K562 (cell line): ENCODE measurements around the gene GALNS. TPM values are rescaled to one million over a fixed set of nuclear protein-coding genes. Genes with fewer than 3 reads are reported as not detected.

Experiments used
- ARNT ChIP-seq, 2 experiments: fragments of 450-650 bp; IDR thresholded peaks; 2 replicates each; pipeline ENCODE4 v1.6.1; 2016; ENCODE audit warnings: mild to moderate bottlenecking in 1 of 2
- BDP1 ChIP-seq: IDR thresholded peaks from 3 replicates; pipeline ENCODE4 v1.6.1; 2011; ENCODE audit not compliant: insufficient read length, insufficient read depth
- BRCA1 ChIP-seq, 2 experiments: fragments of 450-650 bp in 1 of 2; sonication (generic) in 1 of 2; formaldehyde crosslinking in 1 of 2; IDR thresholded peaks; 2 replicates each; pipeline versions ENCODE4 v1.5.0 to v1.6.1; 2017 to 2020; ENCODE audit warnings: mild to moderate bottlenecking in 1 of 2, missing genetic modification reagents in 1 of 2
- CBX2 ChIP-seq: fragments of 200-600 bp; sonication (generic); IDR thresholded peaks from one replicate; pipeline ENCODE4 v1.6.1; 2012; ENCODE audit warnings: mild to moderate bottlenecking, low read length, inconsistent platforms; ENCODE audit not compliant: insufficient read depth, poor library complexity, severe bottlenecking
- CBX8 ChIP-seq: fragments of 200-600 bp; sonication (generic); IDR thresholded peaks from 2 replicates; pipeline ENCODE4 v1.6.1; 2012; ENCODE audit warnings: borderline replicate concordance, mixed run types, low read depth, mild to moderate bottlenecking, moderate library complexity, mixed read lengths, low read length, control low read depth, inconsistent platforms; ENCODE audit not compliant: poor library complexity, severe bottlenecking; ENCODE audit errors: extremely low read depth
- CEBPB ChIP-seq: fragments of 450-650 bp; IDR thresholded peaks from 2 replicates; pipeline ENCODE4 v1.6.1; 2016; ENCODE audit warnings: missing genetic modification characterization, missing compliant biosample characterization
- ETV1 ChIP-seq: fragments of 450-650 bp; conservative IDR thresholded peaks from 2 replicates; pipeline ENCODE4 v1.6.1; 2016; ENCODE audit warnings: missing genetic modification characterization, control low read depth, low read depth, missing compliant biosample characterization
- ETV5 ChIP-seq: sonication (generic); formaldehyde crosslinking; IDR thresholded peaks from 2 replicates; pipeline ENCODE4 v1.4.0; 2020; ENCODE audit warnings: low read depth, mild to moderate bottlenecking, missing genetic modification reagents
- GTF2E2 ChIP-seq: fragments of 200-800 bp; sonication (Bioruptor generic); IDR thresholded peaks from 2 replicates; pipeline ENCODE4 v1.6.1; 2016; ENCODE audit warnings: missing genetic modification characterization, missing compliant biosample characterization
- HLTF ChIP-seq: fragments of 450-650 bp; IDR thresholded peaks from 2 replicates; pipeline ENCODE4 v1.6.1; 2016
- NR2C2 ChIP-seq, 2 experiments: fragments of 200-800 bp in 1 of 2; sonication (Bioruptor generic) in 1 of 2; sonication (generic) in 1 of 2; formaldehyde crosslinking in 1 of 2; IDR thresholded peaks; 2 replicates each; pipeline versions ENCODE4 v1.6.1 to v1.8.0; 2016 to 2022; ENCODE audit warnings: mild to moderate bottlenecking in 1 of 2, missing compliant biosample characterization in 1 of 2, missing genetic modification characterization in 1 of 2, missing genetic modification reagents in 1 of 2
- POLR3G ChIP-seq: IDR thresholded peaks from 2 replicates; pipeline ENCODE4 v1.6.1; 2011; ENCODE audit not compliant: insufficient read length, insufficient replicate concordance; ENCODE audit errors: extremely low read depth
- PTTG1 ChIP-seq: fragments of 450-650 bp; IDR thresholded peaks from 2 replicates; pipeline ENCODE4 v1.6.1; 2016; ENCODE audit warnings: low read depth, mild to moderate bottlenecking, missing genetic modification characterization, missing compliant biosample characterization
- SIRT6 ChIP-seq: IDR thresholded peaks from one replicate; pipeline ENCODE4 v1.6.1; 2012; ENCODE audit warnings: low read depth, mild to moderate bottlenecking, control low read depth, inconsistent platforms, low read length, moderate library complexity
- SRSF3 ChIP-seq: fragments of 200-400 bp; formaldehyde crosslinking; IDR thresholded peaks from 2 replicates; pipeline ENCODE4 v1.6.1; 2016; ENCODE audit warnings: mild to moderate bottlenecking, low read length, moderate library complexity; ENCODE audit not compliant: insufficient read depth
- XRCC4 ChIP-seq: IDR thresholded peaks from one replicate; pipeline ENCODE4 v1.6.1; 2011; ENCODE audit not compliant: insufficient read depth, insufficient read length; ENCODE audit errors: extremely low read depth
- ZBTB8A ChIP-seq: fragments of 450-650 bp; IDR thresholded peaks from 2 replicates; pipeline ENCODE4 v1.6.1; 2018; ENCODE audit warnings: mild to moderate bottlenecking, moderate library complexity; ENCODE audit not compliant: partially characterized antibody
- ZNF121 ChIP-seq: sonication (generic); formaldehyde crosslinking; conservative IDR thresholded peaks from 2 replicates; pipeline ENCODE4 v1.8.0; 2022; ENCODE audit warnings: missing genetic modification reagents
- ZNF316 ChIP-seq: fragments of 450-650 bp; IDR thresholded peaks from 2 replicates; pipeline ENCODE4 v1.6.1; 2016
- ZNF436 ChIP-seq: fragments of 250-450, 450-650 bp; sonication (Bioruptor Pico); formaldehyde crosslinking; IDR thresholded peaks from 2 replicates; pipeline ENCODE4 v1.7.0; 2020; ENCODE audit warnings: mild to moderate bottlenecking
- ZNF696 ChIP-seq: fragments of 250-450 bp; sonication (Bioruptor Pico); conservative IDR thresholded peaks from 2 replicates; pipeline ENCODE4 v1.4.0; 2020; ENCODE audit warnings: mild to moderate bottlenecking, moderate library complexity
- ZNF764 ChIP-seq: fragments of 250-450 bp; sonication (Bioruptor Pico); IDR thresholded peaks from 2 replicates; pipeline ENCODE4 v1.4.0; 2020; ENCODE audit warnings: low read depth, mild to moderate bottlenecking, moderate library complexity
- polyA plus RNA-seq, 8 experiments: library from polyadenylated mRNA; depleted of rRNA in 4 of 8; stranded (reverse) in 5 of 8; unstranded in 3 of 8; fragments of >200 nt; fragmentation: Nextera tagmentation in 2 of 8; fragmentation: Illumina TruSeq in 1 of 8; extraction: Ambion mirVana in 2 of 8; extraction: Trizol in 1 of 8; gene quantifications; 2 replicates each; pipeline versions ENCODE4 v1.2.1 to v1.2.3, GENCODE V29; 2011 to 2014; ENCODE audit warnings: inconsistent platforms in 1 of 8, missing spikeins in 1 of 8
- total RNA-seq, 7 experiments: library from RNA; depleted of rRNA in 6 of 7; stranded (reverse); fragments of >200 nt in 6 of 7; fragmentation: Illumina TruSeq in 2 of 7; extraction: Trizol in 2 of 7; gene quantifications; 2 replicates each; pipeline versions ENCODE4 v1.2.1 to v1.2.3, GENCODE V29; 2011 to 2021; ENCODE audit warnings: low replicate concordance in 1 of 7
- TF ChIP-seq, protein P1 (sequence below): sonication (generic); formaldehyde crosslinking; IDR thresholded peaks from 2 replicates; pipeline ENCODE4 v1.8.1; 2022; ENCODE audit warnings: missing genetic modification reagents
- TF ChIP-seq, protein P2 (sequence below): sonication (generic); formaldehyde crosslinking; IDR thresholded peaks from 2 replicates; pipeline ENCODE4 v1.8.0; 2022; ENCODE audit warnings: mild to moderate bottlenecking, missing genetic modification reagents
- TF ChIP-seq, protein P3 (sequence below), 2 experiments: fragments of 450-650 bp; conservative IDR thresholded peaks; 2 replicates each; pipeline ENCODE4 v1.6.1; 2017; ENCODE audit warnings: mild to moderate bottlenecking in 2 of 2, moderate library complexity in 2 of 2

GALNS gene
- total and polyA plus RNA-seq, 9 of the 15 experiments (the other 6 are each of a cell fraction or from before 2014, with no cell fraction given): 0.38 to 13.2 (median 4.3) TPM

DNA sequence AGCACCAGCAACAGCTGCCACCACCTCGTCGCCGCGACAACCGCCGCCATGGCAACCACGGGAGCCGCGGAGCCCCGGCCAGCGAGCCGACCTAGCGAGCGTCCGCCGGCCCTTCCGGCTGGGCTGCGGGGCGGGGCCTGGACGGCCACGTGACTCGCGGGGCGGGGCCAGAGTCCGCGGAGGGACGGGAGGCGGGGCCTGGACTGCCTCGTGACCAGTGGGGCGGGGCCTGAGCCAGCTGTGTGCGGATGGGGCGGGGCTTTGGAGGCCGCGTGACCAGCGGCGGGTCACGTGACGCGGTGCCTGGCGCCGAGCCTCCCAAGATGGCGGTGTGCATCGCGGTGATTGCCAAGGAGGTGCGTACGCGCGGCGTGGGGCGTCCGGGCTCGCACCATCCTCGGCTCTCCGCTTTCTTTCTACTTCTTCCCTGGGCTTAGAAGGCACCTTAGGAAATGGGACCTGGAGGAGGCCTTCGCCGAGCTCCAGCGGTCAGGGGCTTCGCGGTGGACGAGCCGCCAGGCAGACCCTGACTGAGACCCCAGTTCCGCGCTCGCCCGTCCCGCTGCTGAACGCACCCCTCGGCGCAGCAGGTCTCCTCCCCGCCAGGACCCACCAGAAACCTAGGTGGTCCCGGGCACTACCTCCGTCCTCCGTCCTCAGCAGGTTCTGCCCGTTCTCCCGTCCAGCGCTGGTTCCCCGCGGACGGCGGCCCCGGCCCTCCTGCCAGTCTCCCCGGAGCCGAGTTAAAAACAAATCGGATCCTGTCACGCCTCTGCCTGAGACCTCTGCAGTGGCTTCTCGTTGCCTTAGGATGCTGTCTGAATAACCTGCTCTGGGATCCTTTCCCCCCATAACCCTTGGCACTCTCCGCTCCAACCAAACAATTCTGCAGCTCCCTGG is at the start of gene GALNS, which contains the start of gene TRAPPC2L (continued):
- no peak for TF ChIP-seq GTF2E2 (tag)
- no peak for TF ChIP-seq SIRT6
- TF ChIP-seq ZNF436 (CRISPR knock-in tag): no peak
- TF ChIP-seq ZNF121 (CRISPR knock-in tag): no peak
- TF ChIP-seq SRSF3: no peak
- no peak for TF ChIP-seq BRCA1 (IDR thresholded peaks at IDR 0.05)
- no peak for TF ChIP-seq BRCA1 (CRISPR knock-in tag; IDR thresholded peaks at IDR 0.05)
- no peak for TF ChIP-seq ARNT (IDR thresholded peaks at IDR 0.05)
- TF ChIP-seq XRCC4: no peak
- TF ChIP-seq ZNF764 (CRISPR knock-in tag): no peak
- TF ChIP-seq, protein P1, sequence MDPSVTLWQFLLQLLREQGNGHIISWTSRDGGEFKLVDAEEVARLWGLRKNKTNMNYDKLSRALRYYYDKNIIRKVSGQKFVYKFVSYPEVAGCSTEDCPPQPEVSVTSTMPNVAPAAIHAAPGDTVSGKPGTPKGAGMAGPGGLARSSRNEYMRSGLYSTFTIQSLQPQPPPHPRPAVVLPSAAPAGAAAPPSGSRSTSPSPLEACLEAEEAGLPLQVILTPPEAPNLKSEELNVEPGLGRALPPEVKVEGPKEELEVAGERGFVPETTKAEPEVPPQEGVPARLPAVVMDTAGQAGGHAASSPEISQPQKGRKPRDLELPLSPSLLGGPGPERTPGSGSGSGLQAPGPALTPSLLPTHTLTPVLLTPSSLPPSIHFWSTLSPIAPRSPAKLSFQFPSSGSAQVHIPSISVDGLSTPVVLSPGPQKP: no peak
- TF ChIP-seq HLTF: no peak
- no peak for TF ChIP-seq ZNF696
- no peak for TF ChIP-seq ETV1
- no peak for TF ChIP-seq ZNF316
- no peak for TF ChIP-seq CEBPB (tag)
- no peak for TF ChIP-seq BDP1
- no peak for TF ChIP-seq CBX8
- TF ChIP-seq NR2C2 (CRISPR knock-in tag; IDR thresholded peaks at IDR 0.05): no peak
- TF ChIP-seq NR2C2 (tag; IDR thresholded peaks at IDR 0.05): 0 out of 2 replicates have a peak, but pooled peaks have one; percentile 30
- no peak for TF ChIP-seq PTTG1 (tag)
- no peak for TF ChIP-seq CBX2
- TF ChIP-seq ETV5: no peak
- TF ChIP-seq, protein P2, sequence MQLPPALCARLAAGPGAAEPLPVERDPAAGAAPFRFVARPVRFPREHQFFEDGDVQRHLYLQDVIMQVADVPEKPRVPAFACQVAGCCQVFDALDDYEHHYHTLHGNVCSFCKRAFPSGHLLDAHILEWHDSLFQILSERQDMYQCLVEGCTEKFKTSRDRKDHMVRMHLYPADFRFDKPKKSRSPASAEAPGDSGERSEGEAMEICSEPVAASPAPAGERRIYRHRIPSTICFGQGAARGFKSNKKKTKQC: no peak
- TF ChIP-seq, protein P3, sequence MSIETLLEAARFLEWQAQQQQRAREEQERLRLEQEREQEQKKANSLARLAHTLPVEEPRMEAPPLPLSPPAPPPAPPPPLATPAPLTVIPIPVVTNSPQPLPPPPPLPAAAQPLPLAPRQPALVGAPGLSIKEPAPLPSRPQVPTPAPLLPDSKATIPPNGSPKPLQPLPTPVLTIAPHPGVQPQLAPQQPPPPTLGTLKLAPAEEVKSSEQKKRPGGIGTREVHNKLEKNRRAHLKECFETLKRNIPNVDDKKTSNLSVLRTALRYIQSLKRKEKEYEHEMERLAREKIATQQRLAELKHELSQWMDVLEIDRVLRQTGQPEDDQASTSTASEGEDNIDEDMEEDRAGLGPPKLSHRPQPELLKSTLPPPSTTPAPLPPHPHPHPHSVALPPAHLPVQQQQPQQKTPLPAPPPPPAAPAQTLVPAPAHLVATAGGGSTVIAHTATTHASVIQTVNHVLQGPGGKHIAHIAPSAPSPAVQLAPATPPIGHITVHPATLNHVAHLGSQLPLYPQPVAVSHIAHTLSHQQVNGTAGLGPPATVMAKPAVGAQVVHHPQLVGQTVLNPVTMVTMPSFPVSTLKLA (conservative IDR thresholded peaks at IDR 0.05): peak; percentile 89 to 94
- TF ChIP-seq ZBTB8A: no peak
- TF ChIP-seq POLR3G: no peak
